HG02759 (cell line): ENCODE data around the gene PAH.
A peak's percentile ranks its signal among the peaks of the same experiment; 100 is the strongest.

Source experiments
- ATAC-seq: cut with Tn5 transposase; IDR thresholded peaks from one replicate; pipeline ENCODE4 v1.9.1; 2021; ENCODE audit warnings: mild to moderate bottlenecking, moderate library complexity; ENCODE audit not compliant: unreplicated experiment

PAH gene

DNA sequence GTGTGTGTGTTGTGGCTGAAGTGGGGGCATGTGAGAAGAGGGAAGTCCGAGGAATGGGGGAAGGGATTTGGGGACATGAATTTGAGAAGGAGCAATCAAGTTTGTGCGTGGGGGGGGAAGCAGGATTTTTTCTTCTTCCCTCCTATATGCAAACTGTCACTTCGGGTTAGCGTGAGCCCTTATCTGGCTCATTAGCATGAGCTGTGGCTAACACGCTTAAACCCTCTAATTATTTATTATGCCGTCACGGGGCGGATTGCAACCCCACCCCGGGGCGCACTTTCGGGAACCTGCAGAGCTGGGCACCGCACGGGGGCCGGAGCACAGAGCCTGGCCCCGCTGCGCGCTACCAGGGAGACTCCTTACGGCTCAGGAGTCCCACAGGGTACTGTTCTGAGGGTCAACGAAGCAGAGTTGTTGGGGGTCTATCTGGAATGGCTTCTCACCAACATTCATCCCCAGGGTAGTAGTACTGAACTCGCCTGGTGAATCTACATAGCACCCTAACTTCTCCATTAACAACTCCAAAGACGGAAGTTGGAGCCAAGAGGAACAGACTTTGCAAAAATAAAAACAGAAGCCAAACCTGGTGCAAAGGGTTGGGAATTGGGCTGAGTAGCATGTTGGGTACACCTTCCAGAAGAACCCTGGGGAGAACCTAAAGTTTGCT lies 34.0 kb upstream of the PAH start:
- no peak for ATAC-seq

- peak; percentile 39 for ATAC-seq
Measured at GRCh38 chr12:102950107-102950949, 33.3 kb upstream of the PAH start.

DNA sequence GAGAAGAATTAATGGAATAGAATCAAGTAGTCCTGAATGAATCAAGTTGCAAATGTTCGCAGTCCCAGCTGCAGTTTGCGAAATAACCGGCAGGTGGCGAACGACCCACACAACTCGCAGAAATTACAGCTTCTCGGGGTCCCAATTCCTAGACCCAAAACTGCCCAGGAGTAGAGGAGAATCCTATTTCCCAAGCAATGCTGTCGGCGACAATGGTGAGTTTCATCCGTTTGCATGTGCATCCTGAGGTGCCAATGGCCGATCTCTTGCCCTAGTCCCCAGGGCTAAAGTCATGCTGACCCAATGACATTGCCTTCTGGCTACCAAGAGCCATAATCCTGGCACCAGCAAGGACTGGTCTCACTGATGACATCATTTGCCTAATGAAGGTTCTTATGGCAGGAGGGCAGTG lies 31.9 kb upstream of the PAH start:
- no peak for ATAC-seq

- ATAC-seq: no peak
Measured at GRCh38 chr12:102946042-102946441, 29.0 kb upstream of the PAH start.

GRCh38 chr12:102939670-102940222 lies 22.7 kb upstream of the PAH start:
- no peak for ATAC-seq

DNA sequence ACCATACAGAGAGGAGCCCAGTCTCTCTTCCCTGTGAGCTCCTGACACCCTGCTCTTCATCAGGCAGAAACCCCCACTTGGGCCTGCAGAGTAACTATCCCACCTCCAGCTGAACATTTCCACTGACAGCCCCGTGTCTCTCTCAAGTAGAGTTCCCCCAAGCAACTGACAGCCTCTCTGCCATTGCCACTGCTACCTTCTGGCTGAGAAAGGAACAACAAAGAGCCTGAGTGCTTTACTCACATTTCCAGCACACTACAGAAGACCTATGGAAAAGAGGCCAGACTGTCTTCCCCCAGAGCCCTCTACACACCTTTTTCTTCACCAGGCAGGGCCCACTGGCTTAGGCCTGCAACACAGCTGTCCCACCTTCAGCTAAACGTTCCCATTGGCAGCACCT lies 22.0 kb upstream of the PAH start:
- no peak for ATAC-seq

DNA sequence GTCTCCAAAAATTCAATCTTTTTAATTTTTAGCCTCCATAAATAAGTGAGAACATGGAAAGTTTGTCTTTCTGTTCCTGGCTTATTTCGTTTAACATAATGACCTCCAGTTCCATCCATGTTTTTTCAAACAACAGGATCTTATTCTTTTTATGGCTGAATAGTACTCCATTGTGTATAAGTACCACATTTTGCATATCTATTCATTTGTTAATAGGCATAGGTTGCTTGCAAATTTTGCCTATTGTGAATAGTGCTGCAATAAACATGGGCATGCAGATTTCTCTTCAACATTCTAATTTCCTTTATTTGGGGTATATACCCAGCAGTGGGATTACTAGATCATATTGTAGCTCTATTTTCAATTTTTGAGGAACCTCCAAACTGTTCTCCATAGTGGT lies 16.1 kb upstream of the PAH start:
- ATAC-seq: no peak

DNA sequence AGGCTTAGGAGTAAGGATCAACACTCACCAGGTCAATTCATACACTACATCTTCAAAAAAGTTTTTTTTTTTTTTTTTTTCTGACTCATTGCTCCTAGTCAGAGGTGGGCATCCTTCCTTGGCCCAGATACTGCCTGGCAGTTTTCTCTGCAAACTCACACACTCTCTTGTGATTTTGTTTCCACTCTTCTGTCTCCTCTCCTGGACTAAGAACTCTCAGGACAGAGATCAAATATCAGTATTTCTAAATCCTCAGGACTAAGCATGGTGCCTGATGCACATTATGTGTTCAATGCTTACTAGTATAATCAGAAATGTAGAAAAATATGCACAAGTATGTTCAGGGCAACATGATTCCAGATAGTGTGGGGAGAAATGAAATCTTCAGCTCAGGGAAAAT lies 10.2 kb upstream of the PAH start:
- ATAC-seq: no peak

DNA sequence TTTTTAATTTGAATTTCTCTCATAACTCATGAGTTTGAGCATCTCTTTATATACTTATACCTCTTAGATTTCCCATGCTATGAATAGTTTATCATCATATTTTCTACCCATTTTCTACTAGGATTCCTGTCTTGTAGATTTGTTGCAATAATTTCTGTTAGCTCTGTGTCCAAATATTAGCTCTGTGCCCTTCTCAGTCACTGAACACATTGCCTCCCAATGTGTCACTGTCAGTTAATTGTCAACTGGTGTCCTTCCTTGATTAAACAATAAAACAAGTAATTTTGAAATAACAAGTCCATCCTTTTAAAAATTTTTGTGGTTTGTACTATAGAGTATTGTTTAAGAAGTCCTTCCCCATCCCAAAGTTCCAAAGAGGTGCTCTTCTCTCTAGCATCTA lies 4.2 kb upstream of the PAH start:
- ATAC-seq: no peak

DNA sequence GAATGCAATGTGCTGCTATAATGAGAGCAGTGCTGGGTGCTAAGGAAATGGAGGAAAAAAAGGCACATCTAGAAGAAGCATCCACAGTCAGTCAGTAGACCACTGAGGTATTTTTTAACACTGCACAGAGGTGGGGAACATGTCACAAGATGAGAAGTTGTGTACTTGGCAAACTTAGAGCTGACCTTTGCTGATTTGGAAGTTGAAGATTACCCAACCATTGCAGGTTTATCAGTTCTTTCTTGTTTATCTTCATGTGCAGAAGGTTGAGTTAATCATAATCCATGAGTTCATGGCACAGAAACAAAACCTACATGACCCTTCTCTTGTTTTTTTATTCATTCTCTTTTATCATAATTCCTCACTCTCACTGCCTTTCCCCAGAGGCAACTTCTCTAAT lies 3.2 kb upstream of the PAH start:
- no peak for ATAC-seq

DNA sequence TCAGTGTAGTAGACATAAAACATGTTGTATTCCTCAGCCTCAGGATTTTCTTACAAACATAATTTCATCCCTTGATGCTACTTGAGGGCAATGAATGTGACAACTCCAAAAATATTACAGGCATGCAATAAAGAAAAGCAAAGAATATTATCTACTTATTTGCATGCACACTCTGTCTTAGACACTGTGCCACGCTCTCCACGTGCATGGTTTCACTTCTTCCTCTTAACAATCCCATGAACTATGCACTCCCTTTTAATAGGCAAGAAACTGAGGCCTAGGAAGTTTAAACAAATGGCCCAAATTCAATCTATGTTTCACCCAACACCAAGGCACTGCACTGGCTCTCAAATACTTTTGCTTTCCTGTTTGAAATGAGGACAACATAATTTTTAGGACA lies 1.8 kb upstream of the PAH start:
- ATAC-seq: no peak

- no peak for ATAC-seq
Measured at GRCh38 chr12:102916252-102917025, 605 bp downstream of the PAH start.

DNA sequence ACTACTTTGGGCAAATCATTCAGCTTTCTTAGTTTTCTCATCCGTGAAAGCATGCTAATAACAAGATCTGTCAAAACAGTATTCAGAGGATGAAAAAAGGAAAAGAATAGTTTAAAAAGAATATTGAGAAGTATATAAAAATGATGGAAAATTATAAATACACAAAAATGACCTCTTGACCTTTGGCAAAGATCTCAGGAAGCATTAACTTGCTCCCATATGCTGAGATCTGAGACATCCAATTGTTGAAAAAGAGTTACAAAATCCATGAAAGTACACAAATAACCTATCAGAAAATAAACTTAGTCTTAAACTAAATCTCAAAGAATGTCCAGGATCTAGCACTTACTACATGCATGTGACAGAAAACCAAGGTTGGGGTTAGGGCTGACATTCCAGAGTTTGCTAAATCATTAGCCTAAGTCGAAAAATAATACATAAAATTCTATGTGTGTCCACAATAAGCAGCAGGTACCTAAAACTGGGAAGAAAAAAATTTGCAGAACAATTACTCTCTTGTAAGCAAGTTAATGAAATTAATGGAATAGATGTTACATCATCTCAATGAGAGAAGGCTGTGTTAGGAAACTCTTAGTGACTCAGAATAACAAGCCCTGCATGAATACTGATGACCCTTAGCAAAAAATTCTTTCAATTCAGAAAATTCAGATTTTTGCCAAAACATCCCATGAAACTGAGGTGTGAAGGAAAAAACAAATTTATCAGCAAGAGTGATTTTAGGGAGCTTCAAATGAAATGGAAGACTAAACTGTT lies 3.4 kb downstream of the PAH start:
- no peak for ATAC-seq

- no peak for ATAC-seq
Measured at GRCh38 chr12:102912258-102912657, 4.8 kb downstream of the PAH start.

GRCh38 chr12:102911320-102911719 lies 5.7 kb downstream of the PAH start:
- no peak for ATAC-seq

DNA sequence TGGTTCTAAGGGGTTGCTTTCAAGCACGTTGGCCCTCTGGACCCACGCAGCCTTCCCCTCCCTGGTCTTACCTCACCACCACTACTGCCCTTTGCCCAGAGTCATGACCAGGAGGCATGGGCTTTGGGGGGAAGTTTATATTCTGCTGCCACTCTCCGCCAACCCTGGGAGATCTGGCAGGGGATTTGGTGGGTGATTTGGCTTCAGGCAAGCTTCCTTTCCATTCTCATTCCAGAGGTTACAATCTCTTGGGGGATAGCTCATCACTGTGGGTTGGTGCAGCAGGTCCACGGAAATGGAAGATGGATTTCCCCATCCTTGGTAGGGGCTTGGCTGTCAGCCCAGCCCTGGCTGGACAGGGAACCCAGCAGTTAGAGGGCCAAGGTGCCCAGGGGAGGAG lies 6.3 kb downstream of the PAH start:
- no peak for ATAC-seq

GRCh38 chr12:102910137-102910536 lies 6.9 kb downstream of the PAH start:
- no peak for ATAC-seq

DNA sequence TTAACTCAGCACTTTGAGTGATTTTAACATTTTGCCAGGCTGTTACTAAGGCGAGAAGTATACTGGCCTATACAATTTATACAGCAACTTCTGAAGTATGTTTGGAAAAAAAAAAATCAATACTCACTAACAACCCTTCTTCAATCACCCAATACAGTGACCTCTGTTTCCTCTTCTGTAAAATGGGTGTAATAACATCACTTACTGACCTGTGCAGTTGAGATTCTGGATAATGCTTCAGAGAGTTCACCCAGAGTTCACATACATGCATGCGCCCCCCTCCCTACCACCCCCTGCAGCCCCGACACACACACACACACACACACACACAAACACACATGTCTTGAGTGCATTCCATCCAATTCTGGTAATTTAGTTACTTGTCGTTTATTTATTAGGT lies 9.1 kb downstream of the PAH start:
- ATAC-seq: no peak

GRCh38 chr12:102905229-102905628 lies 11.8 kb downstream of the PAH start:
- no peak for ATAC-seq

DNA sequence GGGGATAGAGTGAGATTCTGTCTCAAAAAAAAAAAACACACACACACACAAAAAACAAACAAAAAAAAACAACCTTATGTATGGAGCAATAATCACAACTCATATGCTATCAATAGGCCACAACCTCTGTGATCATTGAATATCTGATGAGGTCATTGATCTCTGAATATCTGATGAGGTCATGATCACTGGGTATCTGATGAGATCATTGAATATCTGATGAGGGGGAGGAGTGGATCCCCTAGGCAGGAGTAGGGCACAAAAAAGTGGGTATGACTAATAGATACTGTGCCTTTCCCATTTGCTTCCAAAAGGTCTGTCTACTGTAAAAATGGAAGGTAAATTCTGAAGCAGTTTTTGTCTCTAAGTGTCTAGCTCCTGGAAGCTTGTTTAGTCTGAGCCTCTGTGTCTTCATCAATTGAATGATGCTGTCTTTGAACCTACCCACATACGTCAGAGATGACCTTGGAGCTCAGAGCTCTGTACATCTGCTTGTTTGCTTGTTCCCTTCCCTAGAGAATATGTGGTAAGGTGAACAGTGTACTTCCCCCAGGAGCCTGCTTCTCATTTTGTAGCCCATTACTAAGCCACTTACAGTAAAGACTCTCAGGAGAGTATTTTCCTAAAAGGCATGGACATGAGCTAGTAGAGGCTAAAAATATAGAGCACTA lies 13.6 kb downstream of the PAH start:
- peak; percentile 67 for ATAC-seq
